ENCODE results near the gene KIAA0232.

- TF ChIP-seq CTCF (IDR thresholded peaks at IDR 0.05) (peak; percentile 61 to 86 (median 82)), POLR2A (IDR thresholded peaks at IDR 0.05) (no peak)
Measured at GRCh38 chr4:6873792-6874461, 91.4 kb downstream of the KIAA0232 start.
